ENCODE results near the gene ARL15. TPM values are rescaled to one million over a fixed set of nuclear protein-coding genes. Genes with fewer than 3 reads are reported as not detected.

ARL15 gene
- total RNA-seq, 1 experiment from 2014 or later = 6.9 TPM

DNA sequence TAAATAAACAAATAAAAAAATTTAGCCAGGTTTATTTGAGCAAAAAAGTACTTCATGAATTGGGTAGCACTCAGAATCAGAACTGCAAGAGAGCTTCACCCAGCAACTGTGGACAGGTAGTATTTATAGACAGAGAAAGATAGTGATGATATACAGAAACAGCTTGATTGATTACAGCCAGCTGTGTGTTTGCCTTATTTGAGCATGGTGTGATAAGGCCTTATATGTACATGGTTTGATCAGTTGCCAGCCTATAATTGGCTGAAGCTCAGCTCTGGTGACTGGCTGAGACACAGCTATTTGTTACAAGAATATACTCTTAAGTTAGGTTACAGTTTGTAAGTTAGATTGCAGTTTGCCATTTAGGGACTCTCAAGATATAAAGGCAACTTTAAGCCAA lies 34.3 kb upstream of the ARL15 start:
- ChIA-PET CTCF (no interaction called here), POLR2A (ENCODE audit: unreplicated experiment) (no interaction called here)
- H4K20me1 ChIP-seq (ENCODE audit: low read length) = no peaks in the 10 kb centered on the region
- H3K9me3 ChIP-seq (ENCODE audit: low read length) = 0 out of 2 replicates have a peak, but pooled peaks cover 4% of the 10 kb centered on the region
- H3K4me3 ChIP-seq (ENCODE audit: low read length) = no peak overlapping the region
- H3F3A ChIP-seq (ENCODE audit: low read length, unreplicated experiment) = no peaks in the 10 kb centered on the region
- no peaks in the 10 kb centered on the region for H3K4me1 ChIP-seq (ENCODE audit: insufficient read depth, low read length)
- no peak overlapping the region for H3K4me2 ChIP-seq (ENCODE audit: low read length)
- H3K9me2 ChIP-seq (replicated peaks; ENCODE audit: low read length) = no peaks in the 10 kb centered on the region
- no peak for ATAC-seq
- no peaks in the 10 kb centered on the region for H3K36me3 ChIP-seq (ENCODE audit: low read depth, low read length)
- no peak overlapping the region for H3K9ac ChIP-seq (ENCODE audit: low read length)
- no peak overlapping the region for H3K27ac ChIP-seq (ENCODE audit: low read length)
- H2AFZ ChIP-seq (ENCODE audit: low read length) = no peak overlapping the region
- H3K27me3 ChIP-seq (ENCODE audit: low read length) = no peaks in the 10 kb centered on the region
- intact Hi-C loops (cut with micrococcal nuclease) = no loop called here
- TF ChIP-seq EZH2phosphoT487 (IDR thresholded peaks at IDR 0.05; ENCODE audit: borderline replicate concordance, low read length) (no peak), EZH2 (IDR thresholded peaks at IDR 0.05; ENCODE audit: low read length, unreplicated experiment) (no peak)
- TF ChIP-seq, protein P1, sequence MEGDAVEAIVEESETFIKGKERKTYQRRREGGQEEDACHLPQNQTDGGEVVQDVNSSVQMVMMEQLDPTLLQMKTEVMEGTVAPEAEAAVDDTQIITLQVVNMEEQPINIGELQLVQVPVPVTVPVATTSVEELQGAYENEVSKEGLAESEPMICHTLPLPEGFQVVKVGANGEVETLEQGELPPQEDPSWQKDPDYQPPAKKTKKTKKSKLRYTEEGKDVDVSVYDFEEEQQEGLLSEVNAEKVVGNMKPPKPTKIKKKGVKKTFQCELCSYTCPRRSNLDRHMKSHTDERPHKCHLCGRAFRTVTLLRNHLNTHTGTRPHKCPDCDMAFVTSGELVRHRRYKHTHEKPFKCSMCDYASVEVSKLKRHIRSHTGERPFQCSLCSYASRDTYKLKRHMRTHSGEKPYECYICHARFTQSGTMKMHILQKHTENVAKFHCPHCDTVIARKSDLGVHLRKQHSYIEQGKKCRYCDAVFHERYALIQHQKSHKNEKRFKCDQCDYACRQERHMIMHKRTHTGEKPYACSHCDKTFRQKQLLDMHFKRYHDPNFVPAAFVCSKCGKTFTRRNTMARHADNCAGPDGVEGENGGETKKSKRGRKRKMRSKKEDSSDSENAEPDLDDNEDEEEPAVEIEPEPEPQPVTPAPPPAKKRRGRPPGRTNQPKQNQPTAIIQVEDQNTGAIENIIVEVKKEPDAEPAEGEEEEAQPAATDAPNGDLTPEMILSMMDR (conservative IDR thresholded peaks at IDR 0.05; ENCODE audit: low read depth, low read length) = no peak
- DNase-seq = no peak
- BruUV-seq (replicated peaks) = no TSS peak
- no peaks in the 10 kb centered on the region for H3K79me2 ChIP-seq (ENCODE audit: low read length)

DNA sequence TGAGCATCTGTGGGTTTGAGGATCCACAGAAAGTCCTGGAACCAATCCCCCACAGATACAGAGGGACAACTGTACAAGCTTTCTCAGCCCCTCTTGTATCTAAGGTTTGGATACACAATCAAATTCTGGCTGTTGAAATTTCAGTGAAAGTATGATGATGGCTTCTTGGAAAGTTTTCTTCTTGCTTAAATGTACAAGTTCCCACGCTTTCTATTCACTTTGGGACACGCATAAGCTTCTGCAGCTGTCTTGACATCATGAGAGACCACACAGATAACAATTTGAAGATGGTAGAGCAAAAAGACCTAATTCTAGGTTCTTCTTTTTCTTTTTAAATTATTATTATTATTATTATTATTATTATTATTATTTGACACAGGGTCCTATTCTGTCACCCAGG lies 31.6 kb upstream of the ARL15 start:
- H3K4me1 ChIP-seq (ENCODE audit: insufficient read depth, low read length) = no peaks in the 10 kb centered on the region
- TF ChIP-seq EZH2phosphoT487 (IDR thresholded peaks at IDR 0.05; ENCODE audit: borderline replicate concordance, low read length) (no peak), EZH2 (IDR thresholded peaks at IDR 0.05; ENCODE audit: low read length, unreplicated experiment) (no peak)
- TF ChIP-seq, protein P1 (conservative IDR thresholded peaks at IDR 0.05; ENCODE audit: low read depth, low read length) = no peak
- no peaks in the 10 kb centered on the region for H3K9me3 ChIP-seq (ENCODE audit: low read length)
- ChIA-PET CTCF (no interaction called here), POLR2A (ENCODE audit: unreplicated experiment) (no interaction called here)
- no peak overlapping the region for H3K9ac ChIP-seq (ENCODE audit: low read length)
- no peaks in the 10 kb centered on the region for H3F3A ChIP-seq (ENCODE audit: low read length, unreplicated experiment)
- BruUV-seq (replicated peaks) = no TSS peak
- no peak overlapping the region for H2AFZ ChIP-seq (ENCODE audit: low read length)
- H3K27me3 ChIP-seq (ENCODE audit: low read length) = no peaks in the 10 kb centered on the region
- no peak overlapping the region for H3K4me2 ChIP-seq (ENCODE audit: low read length)
- H3K79me2 ChIP-seq (ENCODE audit: low read length) = no peaks in the 10 kb centered on the region
- H3K4me3 ChIP-seq (ENCODE audit: low read length) = no peak overlapping the region
- no peaks in the 10 kb centered on the region for H4K20me1 ChIP-seq (ENCODE audit: low read length)
- no peak for DNase-seq
- ATAC-seq = no peak
- H3K27ac ChIP-seq (ENCODE audit: low read length) = no peak overlapping the region
- intact Hi-C loops (cut with micrococcal nuclease) = no loop called here
- no peaks in the 10 kb centered on the region for H3K36me3 ChIP-seq (ENCODE audit: low read depth, low read length)
- no peaks in the 10 kb centered on the region for H3K9me2 ChIP-seq (replicated peaks; ENCODE audit: low read length)

DNA sequence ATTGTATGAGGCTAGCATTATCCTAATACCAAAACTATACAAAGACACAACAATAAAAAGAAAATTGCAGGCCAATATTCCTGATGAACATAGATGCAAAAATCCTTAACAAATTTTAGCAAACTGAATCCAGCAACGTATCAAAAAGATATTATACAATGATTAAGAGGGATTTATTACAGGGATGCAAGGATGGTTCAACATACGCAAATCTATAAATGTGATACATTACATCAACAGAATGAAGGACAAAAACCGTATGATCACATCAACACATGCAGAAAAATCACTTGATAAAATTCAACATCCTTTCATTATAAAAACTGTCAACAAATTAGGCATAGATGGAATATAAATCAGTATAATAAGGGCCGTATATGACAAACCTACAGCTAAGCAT lies 27.1 kb upstream of the ARL15 start:
- no peak overlapping the region for H3K4me3 ChIP-seq (ENCODE audit: low read length)
- no peak for ATAC-seq
- BruUV-seq (replicated peaks) = no TSS peak
- no peak overlapping the region for H3K27ac ChIP-seq (ENCODE audit: low read length)
- no peaks in the 10 kb centered on the region for H3F3A ChIP-seq (ENCODE audit: low read length, unreplicated experiment)
- no peaks in the 10 kb centered on the region for H3K79me2 ChIP-seq (ENCODE audit: low read length)
- DNase-seq = no peak
- H3K4me1 ChIP-seq (ENCODE audit: insufficient read depth, low read length) = no peaks in the 10 kb centered on the region
- H4K20me1 ChIP-seq (ENCODE audit: low read length) = no peaks in the 10 kb centered on the region
- no peak overlapping the region for H3K9ac ChIP-seq (ENCODE audit: low read length)
- no peaks in the 10 kb centered on the region for H3K9me2 ChIP-seq (replicated peaks; ENCODE audit: low read length)
- H3K36me3 ChIP-seq (ENCODE audit: low read depth, low read length) = no peaks in the 10 kb centered on the region
- H3K27me3 ChIP-seq (ENCODE audit: low read length) = no peaks in the 10 kb centered on the region
- CTCF ChIA-PET = no interaction called here
- no peak overlapping the region for H2AFZ ChIP-seq (ENCODE audit: low read length)
- no peaks in the 10 kb centered on the region for H3K9me3 ChIP-seq (ENCODE audit: low read length)
- intact Hi-C loops (cut with micrococcal nuclease) = no loop called here
- TF ChIP-seq EZH2 (IDR thresholded peaks at IDR 0.05; ENCODE audit: low read length, unreplicated experiment) (no peak), EZH2phosphoT487 (IDR thresholded peaks at IDR 0.05; ENCODE audit: borderline replicate concordance, low read length) (no peak)
- TF ChIP-seq, protein P1 (conservative IDR thresholded peaks at IDR 0.05; ENCODE audit: low read depth, low read length) = no peak
- POLR2A ChIA-PET (ENCODE audit: unreplicated experiment) = no interaction called here
- no peak overlapping the region for H3K4me2 ChIP-seq (ENCODE audit: low read length)

Data from PC-3 (cell line).